ENCODE results near the gene DPEP1.
"Not testable (repeated sequence)": the region's sequence is repeated elsewhere in the genome, so short reads cannot be mapped to it uniquely, and the experiment has no call there.

The DPEP1 gene

DNA sequence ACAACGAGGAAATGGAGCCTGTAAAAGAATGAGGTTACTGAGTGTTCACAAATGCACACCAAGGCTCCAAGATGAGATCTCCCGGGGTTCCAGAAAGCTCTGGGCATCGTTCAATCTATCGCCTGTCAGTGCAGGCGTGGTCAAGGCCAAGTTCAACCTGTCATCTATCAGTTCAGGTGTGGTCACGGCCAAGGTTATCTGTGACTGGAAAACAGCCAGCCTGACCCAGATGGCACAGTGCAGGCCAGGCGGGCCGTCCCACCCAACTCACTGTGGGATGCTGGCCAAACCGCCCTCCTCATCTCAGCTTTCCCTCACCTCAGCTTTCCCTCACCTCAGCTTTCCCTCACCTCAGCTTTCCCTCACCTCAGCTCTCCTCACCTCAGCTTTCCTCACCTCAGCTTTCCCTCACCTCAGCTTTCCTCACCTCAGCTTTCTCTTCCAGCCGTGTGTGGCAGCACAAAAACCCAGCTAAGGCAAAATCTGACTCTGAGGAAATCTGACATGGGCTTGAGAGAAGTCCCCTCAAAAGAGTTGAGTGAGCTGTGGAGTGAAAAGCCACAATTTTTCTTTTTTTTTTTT, 41.7 kb downstream of the DPEP1 start:
- DNase-seq: no peak

DNA sequence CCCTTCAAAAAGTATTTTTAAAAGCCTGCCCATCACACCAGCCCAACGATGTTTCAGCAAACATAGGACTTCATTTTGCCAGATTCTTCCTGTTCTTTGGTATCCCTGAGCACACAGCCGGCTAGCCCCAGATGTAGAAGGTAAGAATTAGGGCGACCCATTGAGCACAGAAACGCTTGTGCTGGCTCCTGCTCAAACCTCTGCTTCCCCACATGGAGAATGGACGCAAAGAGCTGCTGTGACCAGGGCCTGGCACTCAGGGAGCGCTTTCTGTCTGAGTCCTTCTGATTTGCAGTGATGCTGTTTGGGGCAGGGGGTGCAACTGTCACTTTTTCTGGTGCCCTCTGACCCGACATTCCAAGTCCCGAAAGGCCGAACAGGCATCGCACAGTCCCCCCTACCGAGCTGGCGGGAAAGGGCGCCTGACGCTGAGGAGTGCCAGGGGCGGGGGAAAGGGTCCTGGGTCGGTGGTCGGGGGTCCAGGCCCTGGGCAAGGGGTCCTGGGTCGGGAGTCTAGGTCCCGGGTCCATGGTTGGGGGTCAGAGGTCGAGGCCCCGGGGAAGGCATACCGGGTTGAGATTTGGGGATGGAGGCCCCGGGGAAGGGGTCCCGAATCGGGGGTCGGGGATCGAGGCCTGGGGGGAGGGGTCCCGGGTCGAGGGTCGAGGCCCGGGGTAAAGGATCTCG, 43.1 kb downstream of the DPEP1 start:
- DNase-seq: no peak

DNA sequence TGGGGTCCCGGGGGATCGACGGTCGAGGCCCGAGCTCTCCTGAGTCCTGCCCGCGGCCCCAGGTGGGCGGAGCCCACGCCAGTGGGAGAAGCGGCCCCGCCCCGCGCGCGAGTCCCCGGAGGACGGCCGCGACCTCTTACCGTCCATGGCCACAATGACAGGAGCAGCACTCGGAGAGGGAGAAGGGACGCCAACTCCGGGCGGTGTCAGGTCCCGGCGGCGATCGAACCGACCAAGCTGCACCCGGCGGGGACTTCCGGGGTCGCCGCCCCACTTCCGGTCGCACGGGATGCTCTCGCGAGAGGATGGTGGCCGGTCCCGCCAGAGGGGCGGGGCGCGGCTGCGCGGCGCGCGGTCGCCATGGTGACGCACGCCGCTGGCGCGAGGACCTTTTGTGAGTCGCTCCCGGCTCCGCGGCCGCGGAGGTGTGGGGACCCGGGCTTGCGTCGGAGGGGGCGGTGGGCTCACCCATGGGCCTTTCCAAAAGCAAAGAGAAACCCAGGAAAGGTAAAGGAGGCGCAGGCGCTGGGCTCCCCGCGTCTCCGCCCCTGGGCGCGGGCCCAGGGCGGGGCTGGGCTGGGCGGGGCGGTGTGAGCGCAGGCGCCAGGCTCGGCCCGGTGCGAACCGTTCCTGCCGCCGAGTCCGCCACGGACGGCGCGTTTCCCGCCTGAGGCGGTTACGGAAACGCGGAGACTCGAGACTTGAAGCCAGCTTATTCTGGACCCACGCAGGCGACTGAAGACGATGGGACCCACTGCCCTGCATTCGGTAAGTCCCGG, 44.2 kb downstream of the DPEP1 start, which contains the start of the genes CHMP1A and SPATA33:
TSS of gene CHMP1A (minus strand) at position 267 of the 779 bp plus-strand sequence. CDS start at position 147, 120 bp downstream.
TSS of gene SPATA33 (plus strand) at position 395 of the 779 bp plus-strand sequence. CDS start at position 471, 76 bp downstream.
- peak; percentile 76 to 87 for DNase-seq

DNA sequence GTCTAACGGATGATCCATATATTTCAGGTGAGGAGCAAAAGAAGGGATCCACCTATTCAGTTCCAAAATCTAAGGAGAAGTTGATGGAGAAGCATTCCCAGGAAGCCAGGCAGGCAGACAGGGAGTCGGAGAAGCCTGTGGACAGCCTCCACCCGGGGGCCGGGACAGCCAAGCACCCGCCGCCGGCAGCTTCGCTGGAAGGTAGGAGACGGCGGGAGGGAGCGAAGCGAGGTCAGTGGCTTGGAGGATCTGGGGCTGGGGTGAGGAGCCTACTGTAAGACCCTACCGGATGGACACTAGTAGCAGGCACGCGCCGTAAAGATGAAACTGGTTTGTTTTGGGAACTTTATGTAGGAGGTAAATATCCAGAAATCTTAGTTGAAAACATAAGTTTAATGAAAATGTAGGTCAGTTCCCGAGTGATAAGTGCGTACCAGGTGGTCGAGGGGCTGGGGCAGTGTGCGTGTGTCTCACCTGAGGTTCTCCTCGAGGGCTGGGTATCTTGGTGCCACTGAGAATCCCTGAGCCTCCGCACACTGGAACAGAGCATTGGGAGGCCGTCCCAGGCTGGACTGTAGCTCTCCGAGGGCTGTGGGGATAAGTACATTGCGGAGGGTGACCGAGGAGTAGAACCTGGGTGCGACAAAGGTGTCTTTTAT, 44.9 kb downstream of the DPEP1 start:
- DNase-seq: no peak

DNA sequence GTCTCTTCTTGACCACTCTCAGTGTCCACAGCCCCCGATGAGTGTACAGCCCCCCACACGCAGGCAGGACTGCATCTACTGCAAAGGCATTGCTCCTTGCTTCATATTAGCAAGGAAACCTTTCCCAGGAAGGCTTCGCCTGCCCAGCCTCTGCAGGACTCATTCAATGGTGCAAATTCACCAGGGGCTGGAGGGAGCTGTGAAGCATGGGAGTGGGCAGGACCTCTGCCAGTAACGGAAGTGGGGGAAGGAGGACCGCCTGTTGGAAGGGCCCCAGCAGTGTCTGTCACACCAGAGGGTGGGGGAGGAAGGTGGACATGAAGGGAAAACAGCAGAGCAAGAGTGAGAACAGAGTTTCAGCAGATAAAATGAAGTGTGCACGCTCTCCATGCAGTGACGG, 46.7 kb downstream of the DPEP1 start:
- no peak for DNase-seq

DNA sequence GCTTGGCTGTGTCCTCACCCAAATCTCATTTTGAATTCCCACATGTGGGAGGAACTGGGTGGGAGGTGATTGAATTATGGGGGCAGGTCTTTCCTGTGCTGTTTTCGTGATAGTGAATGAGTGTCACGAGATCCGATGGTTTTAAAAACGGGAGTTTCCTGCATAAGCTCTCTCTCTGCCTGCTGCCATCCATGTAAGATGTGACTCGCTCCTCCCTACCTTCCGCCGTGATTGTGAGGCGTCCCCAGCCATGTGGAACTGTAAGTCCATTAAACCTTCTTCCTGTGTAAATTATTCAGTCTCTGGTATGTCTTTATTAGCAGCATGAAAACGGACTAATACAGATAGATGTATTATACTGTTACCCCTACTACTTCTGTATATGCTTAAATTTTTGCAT, 47.8 kb downstream of the DPEP1 start:
- DNase-seq: no peak

DNA sequence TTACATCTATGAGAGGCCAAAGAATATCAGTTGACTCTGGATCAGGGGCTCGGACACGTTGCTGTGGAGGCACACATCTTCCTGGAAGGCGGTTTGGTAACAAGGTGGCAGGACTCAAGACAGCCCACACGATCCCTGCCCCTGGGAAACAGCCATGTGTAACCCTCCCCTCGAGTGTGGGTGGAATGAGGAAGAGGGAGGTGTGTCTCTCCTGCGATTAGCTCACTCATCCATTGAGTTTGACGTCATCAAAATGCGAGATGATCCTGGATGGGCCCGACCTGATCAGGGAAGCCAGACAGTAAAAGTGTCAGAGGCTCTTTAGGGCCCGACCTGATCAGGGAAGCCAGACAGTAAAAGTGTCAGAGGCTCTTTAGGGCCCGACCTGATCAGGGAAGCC, 50.8 kb downstream of the DPEP1 start:
- not testable (repeated sequence) for DNase-seq

DNA sequence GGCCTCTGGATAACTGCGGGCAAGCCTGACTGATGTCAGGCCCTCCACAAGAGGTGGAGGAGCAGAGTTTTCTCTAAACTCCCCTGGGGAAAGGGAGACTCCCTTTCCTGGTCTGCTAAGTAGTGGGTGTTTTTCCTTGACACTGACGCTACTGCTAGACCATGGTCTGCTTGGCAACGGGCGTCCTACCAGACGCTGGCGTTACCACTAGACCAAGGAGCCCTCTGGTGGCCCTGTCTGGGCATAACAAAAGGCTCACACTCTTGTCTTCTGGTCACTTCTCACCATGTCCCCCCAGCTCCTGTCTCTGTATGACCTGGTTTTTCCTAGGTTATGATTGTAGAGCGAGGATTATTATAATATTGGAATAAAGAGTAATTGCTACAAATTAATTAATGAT, 53.6 kb downstream of the DPEP1 start:
- DNase-seq: not testable (repeated sequence)

DNA sequence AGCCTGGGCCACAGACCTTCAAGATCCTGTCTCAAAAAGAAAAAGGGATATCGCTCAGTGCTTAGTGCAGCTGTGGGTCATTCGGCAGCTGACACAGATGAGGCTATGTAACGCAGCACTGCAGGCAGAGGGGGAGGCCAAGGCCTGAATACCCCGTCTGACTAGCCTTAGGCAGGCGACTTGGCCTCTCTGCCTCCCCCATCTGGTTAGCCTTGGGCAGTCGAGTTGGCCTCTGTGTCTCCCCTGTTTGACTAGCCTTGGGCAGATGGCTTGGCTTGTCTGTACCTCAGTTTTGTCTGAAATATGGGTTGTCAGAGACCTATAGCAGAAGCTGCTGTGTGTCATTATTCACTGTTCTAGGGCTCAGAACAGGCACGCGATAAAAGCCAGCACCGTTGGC, 54.2 kb downstream of the DPEP1 start:
- no peak for DNase-seq

DNA sequence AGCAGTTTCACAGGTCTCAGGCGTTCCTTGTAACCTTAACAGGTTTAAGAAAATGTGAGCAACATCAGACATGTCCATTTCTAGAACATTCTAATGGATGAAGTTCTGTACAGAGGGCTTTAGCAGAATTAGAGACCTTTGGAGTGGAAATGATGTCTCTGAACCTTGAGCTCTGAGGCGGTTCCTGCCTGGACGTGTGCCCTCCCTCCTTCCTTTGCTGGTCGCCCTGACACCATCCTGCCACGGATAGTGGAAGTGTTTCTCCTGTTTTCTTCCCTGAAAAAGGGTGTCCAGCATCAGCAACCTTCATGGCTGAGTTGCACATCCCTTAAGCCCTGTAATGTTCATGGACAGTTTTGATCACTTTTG, 55.3 kb downstream of the DPEP1 start:
- DNase-seq: no peak

DNA sequence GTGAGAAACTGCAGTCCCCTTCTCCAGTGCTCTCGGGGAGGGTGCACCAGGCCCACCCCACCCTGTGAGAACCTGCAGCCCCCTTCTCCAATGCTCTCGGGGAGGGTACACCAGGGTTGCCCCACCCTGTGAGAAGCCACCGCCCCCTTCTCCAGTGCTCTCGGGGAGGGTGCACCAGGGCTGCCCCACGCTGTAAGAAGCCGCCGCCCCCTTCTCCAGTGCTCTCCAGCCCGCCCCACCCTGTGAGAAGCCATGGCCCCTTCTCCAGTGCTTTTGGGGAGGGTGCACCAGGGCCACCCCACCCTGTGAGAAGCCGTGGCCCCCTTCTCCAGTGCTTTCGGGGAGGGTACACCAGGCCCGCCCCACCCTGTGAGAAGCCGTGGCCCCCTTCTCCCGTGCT, 56.3 kb downstream of the DPEP1 start:
- no peak for DNase-seq

DNA sequence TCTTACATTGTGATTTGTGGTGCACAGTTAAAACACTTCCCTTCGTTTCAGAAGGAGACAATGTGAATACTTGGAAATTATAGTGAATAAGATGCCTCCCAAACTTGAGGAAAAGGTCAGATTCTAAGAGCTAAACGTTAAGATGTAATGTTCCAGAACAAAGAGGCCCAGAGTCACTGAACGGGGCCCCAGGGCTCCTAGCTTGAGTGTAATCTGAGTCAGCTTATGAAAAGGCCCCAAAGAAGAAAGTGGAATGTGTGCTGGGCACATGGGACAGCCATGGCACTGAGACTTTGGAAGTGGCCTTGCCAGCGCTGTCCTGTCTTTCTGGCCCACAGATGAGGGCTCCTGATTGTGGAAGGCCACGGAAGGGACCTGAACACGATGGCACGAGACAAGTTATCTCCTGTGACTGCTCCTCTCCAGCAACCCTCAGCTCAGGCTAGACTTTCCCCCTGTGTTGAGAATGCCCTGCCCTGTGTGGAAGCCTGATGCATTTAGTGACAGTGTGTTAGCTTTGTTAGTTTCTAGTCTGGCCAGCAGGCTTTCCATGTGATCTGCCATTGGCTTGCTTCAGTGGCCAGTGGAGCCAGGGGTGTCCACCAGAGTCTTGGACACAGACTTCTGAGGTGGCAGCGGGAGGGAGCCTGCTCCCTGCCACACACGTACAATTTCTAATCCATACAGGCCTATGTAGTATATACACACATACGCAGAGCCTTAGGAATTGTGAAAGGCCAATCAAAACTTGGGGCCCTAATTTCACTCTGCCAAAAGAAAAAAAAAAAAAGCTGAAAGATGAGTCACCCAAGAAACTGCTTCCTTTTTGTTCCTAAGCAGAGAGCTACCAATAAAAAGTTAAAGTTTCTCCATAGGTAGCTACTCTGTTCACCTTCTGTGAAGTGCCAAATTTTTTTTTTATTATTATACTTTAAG, 57.3 kb downstream of the DPEP1 start:
- DNase-seq: no peak

DNA sequence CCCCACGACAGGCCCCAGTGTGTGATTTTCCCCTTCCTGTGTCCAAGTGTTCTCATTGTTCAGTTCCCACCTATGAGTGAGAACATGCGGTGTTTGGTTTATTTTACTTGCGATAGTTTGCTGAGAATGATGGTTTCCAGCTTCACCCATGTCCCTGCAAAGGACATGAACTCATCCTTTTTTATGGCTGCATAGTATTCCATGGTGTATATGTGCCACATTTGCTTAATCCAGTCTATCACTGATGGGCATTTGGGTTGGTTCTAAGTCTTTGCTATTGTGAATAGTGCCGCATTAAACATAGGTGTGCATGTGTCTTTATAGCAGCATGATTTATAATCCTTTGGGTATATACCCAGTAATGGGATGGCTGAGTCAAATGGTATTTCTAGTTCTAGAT, 58.1 kb downstream of the DPEP1 start:
- not testable (repeated sequence) for DNase-seq

DNA sequence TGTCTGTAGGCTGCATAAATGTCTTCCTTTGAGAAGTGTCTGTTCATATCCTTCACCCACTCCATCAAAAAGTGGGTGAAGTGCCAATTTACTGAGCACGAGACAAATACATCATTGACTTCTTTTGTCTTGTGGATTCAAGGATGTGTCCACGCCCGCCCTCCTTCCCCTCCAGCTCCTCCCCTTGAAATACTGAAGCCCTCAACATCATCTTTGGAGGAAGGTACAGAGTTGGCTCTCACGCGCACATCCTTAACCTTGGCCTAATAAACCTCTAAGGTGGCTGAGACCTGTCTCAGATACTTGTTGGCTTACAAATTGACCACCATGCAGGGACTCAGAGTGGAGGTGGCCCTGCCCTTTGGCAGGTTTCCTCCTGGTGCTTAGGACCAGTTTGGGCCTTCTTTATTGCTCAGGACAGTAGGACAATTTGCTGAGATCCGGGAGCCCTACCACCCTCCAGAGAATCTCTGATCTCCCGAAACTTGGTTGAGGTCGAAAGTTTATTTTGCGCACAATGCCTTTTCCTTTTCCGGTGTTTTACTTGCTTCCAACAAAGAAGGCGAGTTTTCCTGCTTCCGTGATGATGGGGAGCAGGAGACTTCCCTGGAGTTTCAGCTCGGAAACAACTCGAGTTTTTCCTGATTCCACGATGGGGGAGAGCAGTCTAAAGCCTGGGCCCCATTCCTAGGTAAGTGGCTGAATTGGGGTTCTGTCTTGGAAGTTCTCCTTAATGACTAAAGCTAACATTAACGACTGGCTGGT, 58.9 kb downstream of the DPEP1 start:
- DNase-seq: no peak

DNA sequence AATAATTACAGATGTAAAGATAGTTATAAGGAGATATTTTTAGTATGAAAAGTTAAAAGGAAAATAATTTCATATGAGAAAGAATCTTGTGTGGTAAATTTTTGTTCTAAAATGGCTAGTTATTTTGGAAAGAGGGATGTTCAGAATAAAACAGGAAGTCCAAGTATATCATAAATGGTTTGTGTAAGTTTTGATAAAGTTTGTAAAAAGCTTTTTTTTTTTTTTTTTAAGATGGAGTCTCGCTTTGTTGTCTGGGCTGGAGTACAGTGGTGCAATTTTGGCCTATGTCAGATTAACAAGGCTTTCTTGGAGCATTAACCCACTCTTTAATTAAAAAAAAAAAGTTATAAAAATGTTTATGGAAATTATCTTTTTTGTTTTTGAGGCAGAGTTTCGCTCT, 64.8 kb downstream of the DPEP1 start:
- DNase-seq: no peak

DNA sequence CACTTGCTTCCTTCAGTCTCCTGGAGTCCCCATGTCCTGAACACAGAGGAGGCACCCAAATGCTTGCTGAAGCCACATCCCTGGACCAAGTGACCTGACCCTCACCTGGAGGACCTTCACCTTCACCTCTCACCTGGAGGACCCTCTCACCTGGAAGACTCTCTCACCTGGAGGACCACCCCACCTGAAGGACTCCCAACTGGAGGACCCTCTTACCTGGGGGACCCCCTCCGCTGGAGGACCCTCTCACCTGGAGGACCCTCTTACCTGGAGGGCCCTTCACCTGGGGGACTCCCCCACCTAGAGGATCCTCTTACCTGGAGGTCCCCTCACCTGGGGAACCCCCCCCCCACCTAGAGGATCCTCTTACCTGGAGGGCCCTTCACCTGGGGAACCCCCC, 72.5 kb downstream of the DPEP1 start:
- no peak for DNase-seq

DNA sequence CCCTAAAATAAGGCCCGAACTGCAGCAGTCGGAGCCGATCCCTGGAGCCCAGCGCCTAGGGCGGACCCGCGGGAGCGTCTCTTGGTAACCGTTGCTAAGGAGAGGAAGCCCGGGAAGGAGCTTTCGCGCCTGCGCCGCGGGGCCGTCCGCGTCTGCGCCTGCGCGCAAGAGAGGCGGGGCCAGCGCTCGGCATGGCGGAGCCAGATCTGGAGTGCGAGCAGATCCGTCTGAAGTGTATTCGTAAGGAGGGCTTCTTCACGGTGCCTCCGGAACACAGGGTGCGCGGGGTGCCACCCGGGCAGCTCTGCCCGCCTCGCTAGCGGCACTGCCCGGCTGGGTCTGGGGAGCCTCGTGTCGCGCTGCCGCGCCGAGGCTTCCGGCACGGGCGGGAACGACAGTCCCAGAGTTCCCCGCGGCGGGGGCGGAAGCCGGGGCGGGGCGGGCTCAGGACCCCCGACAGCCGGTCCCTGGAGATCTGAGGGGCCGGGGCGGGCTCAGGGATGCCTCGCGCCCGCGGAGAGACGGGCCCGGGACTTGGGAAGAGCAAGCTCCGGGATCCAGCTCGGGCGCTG, 73.2 kb downstream of the DPEP1 start, which contains the start of gene CDK10:
TSS of gene CDK10 (plus strand) at position 170 of the 572 bp plus-strand sequence. CDS start at position 192, 22 bp downstream.
- peak; percentile 75 to 90 for DNase-seq

DNA sequence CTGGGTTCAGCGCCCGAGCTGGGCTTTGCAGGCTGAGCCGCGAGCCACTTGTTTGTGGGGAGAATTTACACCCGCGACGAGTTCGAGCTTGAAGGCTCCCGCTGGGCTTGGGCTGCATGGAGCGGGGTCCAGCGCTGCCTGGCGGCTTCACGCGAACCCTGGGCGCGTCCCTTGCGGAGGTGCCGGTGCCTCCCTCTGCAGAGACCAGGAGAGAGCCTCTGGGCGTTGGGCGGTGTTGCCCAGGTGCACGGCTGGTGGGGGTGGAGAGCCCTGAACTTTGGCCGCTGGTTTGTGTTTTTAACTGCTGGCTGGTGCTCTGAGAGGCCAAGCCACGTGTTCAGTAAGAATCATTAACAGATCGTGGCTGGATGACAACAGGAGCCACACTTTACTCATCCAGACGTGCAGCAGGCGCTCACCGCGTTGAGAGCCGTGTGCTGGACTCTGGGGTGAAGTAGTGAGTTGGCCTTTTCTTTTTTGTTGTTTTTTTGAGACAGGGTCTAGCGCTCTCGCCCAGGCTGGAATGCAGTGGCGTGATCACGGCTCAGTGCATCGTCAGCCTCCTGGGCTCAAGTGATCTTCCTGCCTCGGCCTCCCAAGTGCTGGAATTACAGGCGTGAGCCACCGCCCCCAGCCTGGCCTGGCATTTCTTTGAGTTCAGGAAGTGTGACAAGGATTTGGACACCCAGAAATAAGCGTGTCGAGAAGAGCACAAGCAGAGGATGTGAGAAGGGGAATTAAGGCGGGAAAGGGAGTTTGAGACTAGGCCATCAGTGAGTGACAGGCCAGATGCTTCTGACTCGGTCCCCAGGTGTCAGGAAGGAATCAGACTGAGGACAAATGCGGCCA, 73.9 kb downstream of the DPEP1 start:
- no peak for DNase-seq
